Activated CD4-positive, alpha-beta T cell treated with anti-CD3 and anti-CD28 coated beads, Interleukin-2, amount 50 U/mL, for 24 hours (primary cell): ENCODE results near the gene RORB.

ENCODE experiments used
- DNase-seq, 2 donors: peaks; one replicate each; pipeline ENCODE4 v3.0.0-alpha.2; 2020; ENCODE audit warnings: low read depth in 1 of 2, low spot score in 1 of 2

Gene RORB

GRCh38 chr9:74589576-74589975 lies 92.4 kb downstream of the RORB start:
- DNase-seq, result no peak

DNA sequence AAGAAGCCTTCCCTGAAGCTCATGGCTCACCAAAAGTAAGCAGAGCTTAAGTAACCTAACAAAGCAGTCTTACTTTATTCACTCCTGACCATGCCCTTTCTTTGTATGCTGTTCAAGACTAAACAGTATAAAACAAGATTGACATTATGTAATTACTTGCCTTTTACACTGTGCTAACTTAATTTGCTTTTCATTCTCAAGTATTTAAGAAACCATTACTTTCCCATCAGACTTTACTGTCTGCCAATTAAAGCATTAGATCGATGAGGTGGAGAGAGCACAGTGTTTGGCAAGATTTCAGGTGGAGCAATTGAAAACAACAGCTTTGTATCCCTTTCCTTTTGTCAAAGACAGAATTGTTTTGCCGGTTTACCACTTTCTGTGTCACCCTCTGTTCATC lies 98.2 kb downstream of the RORB start:
- DNase-seq, result no peak

GRCh38 chr9:74598874-74599273 lies 101.7 kb downstream of the RORB start:
- no peak for DNase-seq

DNA sequence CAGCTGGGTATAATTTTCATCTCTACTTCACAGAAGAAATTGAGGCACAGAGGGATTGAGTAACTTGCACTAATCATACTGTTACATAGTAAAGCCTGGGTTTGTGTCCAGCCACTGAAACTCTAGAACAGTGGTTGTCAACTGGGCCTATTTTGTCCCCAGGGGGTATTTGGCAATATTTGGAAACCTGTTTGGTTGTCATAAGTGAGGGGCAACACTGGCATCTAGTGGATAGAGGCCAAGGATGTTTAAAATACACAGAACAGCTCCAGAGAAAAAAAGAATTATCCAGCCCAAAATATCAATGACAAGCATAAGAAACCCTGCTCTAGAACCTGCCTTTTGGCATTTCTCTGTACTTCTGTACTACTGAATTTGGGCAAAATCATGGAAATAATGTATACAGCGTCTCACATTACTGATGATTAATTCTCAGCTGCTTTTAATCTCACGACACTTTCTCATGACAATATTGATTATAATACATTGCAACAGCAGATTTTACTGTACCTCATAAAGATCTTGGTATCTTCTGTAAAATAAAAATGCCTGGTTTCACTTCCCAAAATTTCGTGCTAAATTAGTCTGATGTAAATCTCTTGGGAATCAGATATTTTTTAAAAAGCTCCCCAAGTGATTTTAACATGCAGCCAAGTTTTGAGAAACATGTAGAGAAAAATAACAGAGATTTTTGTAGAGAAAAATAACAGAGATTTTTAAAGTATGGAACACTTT lies 112.7 kb downstream of the RORB start:
- no peak for DNase-seq

- no peak for DNase-seq
Measured at GRCh38 chr9:74610523-74611061, 113.5 kb downstream of the RORB start.

DNA sequence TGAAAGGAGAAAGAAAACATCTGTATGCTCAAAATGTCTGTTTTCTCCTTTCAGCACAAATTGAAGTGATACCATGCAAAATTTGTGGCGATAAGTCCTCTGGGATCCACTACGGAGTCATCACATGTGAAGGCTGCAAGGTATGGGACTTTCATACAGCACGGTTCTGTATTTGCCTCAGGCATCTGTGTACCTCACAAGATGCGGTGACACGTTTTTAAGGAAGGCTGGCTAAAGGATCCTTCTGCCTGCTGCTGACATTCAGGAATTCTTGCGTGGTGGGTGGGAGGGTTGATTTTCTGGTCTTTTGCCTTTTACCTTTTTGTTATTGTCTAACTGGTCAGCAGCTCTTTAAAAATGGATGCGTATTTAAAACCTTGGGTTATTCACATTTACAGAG lies 133.1 kb downstream of the RORB start:
- no peak for DNase-seq

DNA sequence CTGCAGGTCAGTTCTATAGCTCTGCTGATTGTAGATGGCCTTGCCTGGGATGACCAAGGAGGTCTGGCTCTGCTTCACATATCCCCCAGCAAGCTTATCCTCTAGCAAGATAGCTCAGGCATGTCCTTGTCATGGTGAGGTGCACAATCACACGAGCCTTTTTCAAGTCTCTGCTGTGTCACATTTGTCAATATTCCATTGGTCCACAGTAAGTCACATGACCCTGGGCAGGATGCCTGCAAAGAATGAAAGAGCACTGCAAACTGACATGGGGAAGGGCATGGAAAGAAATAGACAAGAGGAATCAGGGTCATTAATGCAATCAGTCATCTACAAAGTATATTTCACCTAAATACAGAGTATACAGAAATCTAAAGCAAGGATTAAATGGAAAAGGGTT lies 142.0 kb downstream of the RORB start:
- DNase-seq, result no peak

DNA sequence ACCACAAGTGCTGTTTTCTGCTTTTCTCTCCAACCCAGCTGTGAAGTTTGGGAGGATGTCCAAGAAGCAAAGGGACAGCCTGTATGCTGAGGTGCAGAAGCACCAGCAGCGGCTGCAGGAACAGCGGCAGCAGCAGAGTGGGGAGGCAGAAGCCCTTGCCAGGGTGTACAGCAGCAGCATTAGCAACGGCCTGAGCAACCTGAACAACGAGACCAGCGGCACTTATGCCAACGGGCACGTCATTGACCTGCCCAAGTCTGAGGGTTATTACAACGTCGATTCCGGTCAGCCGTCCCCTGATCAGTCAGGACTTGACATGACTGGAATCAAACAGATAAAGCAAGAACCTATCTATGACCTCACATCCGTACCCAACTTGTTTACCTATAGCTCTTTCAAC lies 145.2 kb downstream of the RORB start:
- no peak for DNase-seq

DNA sequence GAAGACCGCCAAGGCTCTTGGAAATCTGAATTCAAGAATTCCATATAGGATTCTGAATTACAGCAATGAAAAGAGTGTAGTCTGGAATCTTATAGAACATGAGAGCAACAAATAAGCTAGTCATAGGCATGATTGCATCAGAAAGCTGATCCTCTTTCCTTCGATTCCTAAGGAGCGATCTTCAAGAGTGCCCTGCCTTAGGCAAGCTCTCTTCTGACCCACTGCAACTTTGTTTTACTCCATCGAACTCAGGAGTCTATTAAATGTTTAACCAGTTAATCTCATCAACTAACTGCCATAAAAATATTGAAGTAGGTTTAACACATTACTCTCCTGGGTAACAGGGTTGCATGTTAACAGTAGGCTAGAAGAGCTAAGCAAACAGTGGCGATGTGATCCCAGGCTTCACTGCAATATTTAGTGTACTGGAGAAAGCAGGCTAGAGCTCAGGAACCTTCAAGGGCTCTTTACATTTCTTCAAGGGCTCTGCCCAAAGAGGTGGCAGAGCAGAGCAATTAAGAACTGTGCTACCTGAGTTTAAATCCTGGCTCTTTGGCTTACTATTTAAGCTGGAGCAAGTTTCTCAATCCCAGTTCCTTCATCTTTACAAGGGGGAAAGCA lies 146.3 kb downstream of the RORB start:
- no peak for DNase-seq

GRCh38 chr9:74644023-74644422 lies 146.9 kb downstream of the RORB start:
- no peak for DNase-seq

GRCh38 chr9:74645007-74645639 lies 148.0 kb downstream of the RORB start:
- DNase-seq, result no peak

DNA sequence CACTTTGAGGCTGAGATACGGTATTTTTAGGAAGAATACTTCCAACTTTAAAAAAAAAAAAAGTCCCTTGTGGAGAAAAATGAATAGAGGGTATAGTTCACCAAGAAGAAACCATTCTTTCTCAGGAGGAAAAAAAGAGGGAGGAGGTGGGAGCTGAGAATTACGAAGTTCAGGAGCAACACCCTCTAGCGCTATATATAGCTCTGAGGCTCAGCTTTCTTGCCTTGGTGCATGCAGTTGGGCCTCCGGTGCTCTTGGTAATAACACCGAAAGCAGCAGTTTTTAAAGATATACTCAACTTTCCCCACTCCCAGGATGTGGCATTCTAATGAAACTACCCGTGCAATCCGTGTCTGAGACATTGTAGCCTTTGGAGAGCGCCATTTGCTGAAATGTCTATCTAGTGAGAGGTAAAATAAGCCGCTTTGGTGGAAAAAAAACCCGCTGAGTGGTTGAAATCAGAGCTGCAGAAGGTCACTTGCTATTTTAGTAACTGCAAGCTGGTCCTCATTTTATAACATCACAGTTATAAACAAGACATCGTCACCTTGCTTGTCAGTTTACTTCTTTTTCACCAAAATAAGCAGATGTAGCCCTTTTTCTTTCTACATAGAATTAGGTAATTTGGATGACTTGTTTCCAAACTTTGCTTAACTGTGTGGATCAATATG lies 156.4 kb downstream of the RORB start:
- no peak for DNase-seq

- no peak for DNase-seq
Measured at GRCh38 chr9:74662674-74663073, 165.5 kb downstream of the RORB start.

DNA sequence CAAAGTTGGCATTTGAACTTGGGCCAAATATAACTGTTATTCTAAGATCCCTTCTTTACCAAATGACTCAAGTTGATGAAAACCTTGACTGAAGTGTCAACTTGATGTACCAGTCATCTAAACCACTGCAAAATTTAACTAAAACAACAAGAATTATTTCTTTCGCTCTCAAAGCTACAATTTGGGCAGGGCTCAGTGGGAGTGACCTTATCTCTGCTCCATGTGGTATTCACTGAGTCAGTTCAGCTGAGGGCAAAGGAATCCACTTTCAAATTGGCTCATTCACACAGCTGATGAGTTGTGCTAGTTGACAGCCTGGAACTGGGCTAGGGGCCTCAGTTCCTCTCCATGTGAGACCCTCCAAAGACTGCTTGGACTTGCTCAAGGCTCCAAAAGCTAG lies 166.3 kb downstream of the RORB start:
- no peak for DNase-seq

DNA sequence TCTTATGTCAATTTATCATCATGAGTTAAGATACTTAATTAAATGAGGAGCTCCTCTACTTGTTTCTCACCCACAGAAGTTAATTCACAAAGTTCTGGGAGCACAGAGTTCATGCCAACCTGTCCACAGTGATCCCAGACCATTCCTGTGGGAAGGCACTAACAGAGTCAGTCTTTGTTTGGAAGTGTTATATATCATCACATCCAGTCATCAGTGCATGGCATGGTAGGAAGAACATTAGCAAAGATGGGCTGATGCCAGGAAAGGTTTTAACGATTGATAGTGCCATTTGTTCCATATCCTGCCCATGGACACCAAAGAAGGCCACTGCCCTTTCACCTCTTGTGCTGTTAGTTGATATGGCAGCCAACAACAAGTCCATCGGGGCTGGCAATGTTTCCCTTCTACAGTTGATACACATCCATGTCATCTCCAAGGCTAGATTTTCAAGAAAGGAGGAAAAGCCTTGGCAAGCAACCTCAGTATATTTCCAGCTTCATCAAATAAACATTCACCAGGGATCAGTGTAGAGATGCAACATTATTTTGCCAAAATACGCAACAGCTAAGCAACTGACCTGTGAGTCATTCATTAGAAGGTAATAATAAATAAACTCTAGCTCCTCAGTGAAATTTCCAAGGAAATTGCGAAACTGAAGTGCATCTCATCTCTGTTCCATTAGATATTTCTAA lies 169.6 kb downstream of the RORB start:
- no peak for DNase-seq

GRCh38 chr9:74672237-74672636 lies 175.1 kb downstream of the RORB start:
- no peak for DNase-seq

GRCh38 chr9:74674077-74674476 lies 176.9 kb downstream of the RORB start:
- DNase-seq, result no peak

- no peak for DNase-seq
Measured at GRCh38 chr9:74681906-74682305, 184.8 kb downstream of the RORB start.

GRCh38 chr9:74683322-74683721 lies 186.2 kb downstream of the RORB start:
- DNase-seq, result no peak

- DNase-seq, result no peak
Measured at GRCh38 chr9:74691058-74691457, 193.9 kb downstream of the RORB start.

- no peak for DNase-seq
Measured at GRCh38 chr9:74696520-74696919, 199.4 kb downstream of the RORB start.
